DND-41 (cell line): ENCODE results near the gene KCTD21.

Source experiments
- EZH2 ChIP-seq: IDR thresholded peaks from 3 replicates; pipeline ENCODE4 v1.6.1; 2012; ENCODE audit warnings: borderline replicate concordance, low read depth, mild to moderate bottlenecking, moderate library complexity, low read length, inconsistent platforms; ENCODE audit not compliant: severe bottlenecking
- TF ChIP-seq, protein P1 (sequence below): IDR thresholded peaks from 2 replicates; pipeline ENCODE4 v1.5.1; 2012; ENCODE audit warnings: borderline replicate concordance, low read length, moderate library complexity, mild to moderate bottlenecking; ENCODE audit not compliant: poor library complexity, severe bottlenecking; ENCODE audit errors: extremely low read depth

DNA sequence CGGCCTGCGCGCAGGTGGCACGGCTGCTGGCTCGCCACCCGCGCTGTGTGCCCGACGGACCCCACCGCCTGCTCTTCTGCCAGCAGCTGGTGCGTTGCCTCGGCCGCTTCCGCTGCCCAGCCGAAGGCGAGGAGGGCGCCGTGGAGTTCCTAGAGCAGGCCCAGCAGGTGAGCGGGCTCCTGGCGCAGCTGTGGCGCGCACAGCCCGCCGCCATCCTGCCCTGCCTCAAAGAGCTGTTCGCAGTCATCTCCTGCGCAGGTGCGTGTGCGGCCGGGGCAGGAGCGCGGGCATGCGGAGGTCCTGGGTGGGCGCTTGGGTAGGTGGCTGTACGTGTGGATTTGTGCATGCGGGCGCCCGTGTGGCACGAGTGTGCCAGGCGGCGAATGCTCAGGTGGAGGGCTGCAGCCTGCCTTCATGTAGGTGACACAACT lies 8.2 kb upstream of the KCTD21 start:
- TF ChIP-seq, protein P1, sequence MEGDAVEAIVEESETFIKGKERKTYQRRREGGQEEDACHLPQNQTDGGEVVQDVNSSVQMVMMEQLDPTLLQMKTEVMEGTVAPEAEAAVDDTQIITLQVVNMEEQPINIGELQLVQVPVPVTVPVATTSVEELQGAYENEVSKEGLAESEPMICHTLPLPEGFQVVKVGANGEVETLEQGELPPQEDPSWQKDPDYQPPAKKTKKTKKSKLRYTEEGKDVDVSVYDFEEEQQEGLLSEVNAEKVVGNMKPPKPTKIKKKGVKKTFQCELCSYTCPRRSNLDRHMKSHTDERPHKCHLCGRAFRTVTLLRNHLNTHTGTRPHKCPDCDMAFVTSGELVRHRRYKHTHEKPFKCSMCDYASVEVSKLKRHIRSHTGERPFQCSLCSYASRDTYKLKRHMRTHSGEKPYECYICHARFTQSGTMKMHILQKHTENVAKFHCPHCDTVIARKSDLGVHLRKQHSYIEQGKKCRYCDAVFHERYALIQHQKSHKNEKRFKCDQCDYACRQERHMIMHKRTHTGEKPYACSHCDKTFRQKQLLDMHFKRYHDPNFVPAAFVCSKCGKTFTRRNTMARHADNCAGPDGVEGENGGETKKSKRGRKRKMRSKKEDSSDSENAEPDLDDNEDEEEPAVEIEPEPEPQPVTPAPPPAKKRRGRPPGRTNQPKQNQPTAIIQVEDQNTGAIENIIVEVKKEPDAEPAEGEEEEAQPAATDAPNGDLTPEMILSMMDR = no peak
- no peak for TF ChIP-seq EZH2
